PC-3 (cell line): Measurements from ENCODE around the gene SPNS3.

Experiments used
- CTCF ChIP-seq: fragments of 300-600 bp; sonication (generic); conservative IDR thresholded peaks from 2 replicates; pipeline ENCODE4 v1.5.1; 2017; ENCODE audit warnings: antibody characterized with exemption, low read depth, mild to moderate bottlenecking, low read length
- EZH2 ChIP-seq: fragments of 300-600 bp; sonication (generic); IDR thresholded peaks from one replicate; pipeline ENCODE4 v1.6.1; 2017; ENCODE audit warnings: antibody characterized with exemption, mild to moderate bottlenecking, low read length; ENCODE audit not compliant: unreplicated experiment

- TF ChIP-seq CTCF, result no peak
- TF ChIP-seq EZH2, result no peak
These were observed 43.6 kb downstream of the SPNS3 start for GRCh38 chr17:4477255-4477791.
